AG04450 (cell line): ENCODE results near the gene HSD17B12. TPM values are rescaled to one million over a fixed set of nuclear protein-coding genes. Genes with fewer than 3 reads are reported as not detected.

ENCODE experiments used
- CTCF ChIA-PET: fragments of 300-600, 350-600 bp; formaldehyde crosslinking; extraction: SDS; loops from one replicate; lab custom pipeline; 2022; ENCODE audit warnings: antibody characterized with exemption, inconsistent platforms; lab: Charles Lee
- POLR2A ChIA-PET: fragments of 350-600 bp; formaldehyde crosslinking; extraction: SDS; loops from one replicate; lab custom pipeline; 2021; ENCODE audit warnings: antibody characterized with exemption, inconsistent platforms; lab: Yijun Ruan, JAX
- DNase-seq: peaks from one replicate; pipeline ENCODE4 v3.0.0-alpha.2; 2011; ENCODE audit warnings: low read depth, low spot score
- H3K27ac ChIP-seq: one replicate; pipeline ENCODE4 v1.5.1; 2012; ENCODE audit warnings: low read depth, low read length, control low read depth
- H3K27me3 ChIP-seq: one replicate; pipeline ENCODE4 v1.6.0; 2012; ENCODE audit warnings: low read length; ENCODE audit not compliant: control insufficient read depth, insufficient read depth
- H3K4me3 ChIP-seq: 2 replicates; pipeline ENCODE4 v1.5.1; 2011; ENCODE audit warnings: mild to moderate bottlenecking, low read depth, low read length, control low read depth
- H3K9me3 ChIP-seq: 2 replicates; pipeline ENCODE4 v1.5.1; 2012; ENCODE audit warnings: low read length; ENCODE audit not compliant: control insufficient read depth, insufficient read depth
- CTCF ChIP-seq: IDR thresholded peaks from 2 replicates; pipeline ENCODE4 v1.5.1; 2011; ENCODE audit warnings: low read depth, low read length, control low read depth, inconsistent platforms
- polyA plus RNA-seq: library from polyadenylated mRNA; depleted of rRNA; stranded (reverse); fragments of >200 nt; gene quantifications from 2 replicates; pipeline ENCODE4 v1.2.3, GENCODE V29; 2011

The HSD17B12 gene
- polyA plus RNA-seq, 1 experiment = 59.3 TPM

GRCh38 chr11:43823851-43824250 lies 143.3 kb downstream of the HSD17B12 start:
- Histone ChIP-seq H3K4me3 (no peak overlapping the region), H3K27ac (no peak overlapping the region), H3K27me3 (no peaks in the 10 kb centered on the region), H3K9me3 (no peaks in the 10 kb centered on the region)
- POLR2A ChIA-PET = no interaction called here
- DNase-seq = no peak
- no peak for TF ChIP-seq CTCF
- CTCF ChIA-PET = interaction anchor here (1.4 to 11.9 kb wide), 2 partner anchors 26 to 33 kb away, joined by 8 to 249 read pairs; no protein-coding TSS in a partner anchor

GRCh38 chr11:43825217-43825816 lies 144.8 kb downstream of the HSD17B12 start:
- POLR2A ChIA-PET = no interaction called here
- H3K27ac ChIP-seq = no peak overlapping the region
- H3K27me3 ChIP-seq = no peaks in the 10 kb centered on the region
- H3K4me3 ChIP-seq = no peak overlapping the region
- CTCF ChIA-PET = interaction anchor here (0.5 to 11.9 kb wide), 41 partner anchors 10 to 455 kb away, joined by 3 to 249 read pairs (median 4); partner anchors contain the start of gene ALKBH3
- no peaks in the 10 kb centered on the region for H3K9me3 ChIP-seq
- peak; percentile 81 for TF ChIP-seq CTCF
- DNase-seq = no peak

GRCh38 chr11:43830928-43831440 lies 150.4 kb downstream of the HSD17B12 start:
- ChIA-PET POLR2A (interaction anchor here (1.3 to 1.5 kb wide), 2 partner anchors 93 to 150 kb away, joined by 4 to 5 read pairs; partner anchors contain the start of gene HSD17B12), CTCF (interaction anchor here (1.7 to 11.9 kb wide), 3 partner anchors 19 to 59 kb away, joined by 4 to 249 read pairs (median 7); no protein-coding TSS in a partner anchor)
- Histone ChIP-seq H3K27ac (peak overlapping the region; percentile 77), H3K27me3 (no peaks in the 10 kb centered on the region), H3K9me3 (no peaks in the 10 kb centered on the region), H3K4me3 (no peak overlapping the region)
- TF ChIP-seq CTCF = no peak
- DNase-seq = peak; percentile 98

- H3K9me3 ChIP-seq = no peaks in the 10 kb centered on the region
- TF ChIP-seq CTCF = no peak
- CTCF ChIA-PET = interaction anchor here (0.9 to 11.9 kb wide), 2 partner anchors 18 to 57 kb away, joined by 3 to 249 read pairs; no protein-coding TSS in a partner anchor
- no peak overlapping the region for H3K27ac ChIP-seq
- DNase-seq = no peak
- H3K4me3 ChIP-seq = no peak overlapping the region
- POLR2A ChIA-PET = no interaction called here
- H3K27me3 ChIP-seq = no peaks in the 10 kb centered on the region
These were observed 152.0 kb downstream of the HSD17B12 start for GRCh38 chr11:43832536-43832935.

- peak; percentile 76 for DNase-seq
- H3K9me3 ChIP-seq = no peaks in the 10 kb centered on the region
- no peaks in the 10 kb centered on the region for H3K27me3 ChIP-seq
- H3K27ac ChIP-seq = no peak overlapping the region
- POLR2A ChIA-PET = no interaction called here
- CTCF ChIA-PET = interaction anchor here (0.7 to 11.9 kb wide), 5 partner anchors 17 to 522 kb away, joined by 3 to 249 read pairs (median 3); no protein-coding TSS in a partner anchor
- no peak overlapping the region for H3K4me3 ChIP-seq
- TF ChIP-seq CTCF = no peak
These were observed 153.1 kb downstream of the HSD17B12 start for GRCh38 chr11:43833657-43834073.
